GM20000 (cell line): Measurements from ENCODE around the gene CD160.
"Not testable (repeated sequence)": the region's sequence is repeated elsewhere in the genome, so short reads cannot be mapped to it uniquely, and the experiment has no call there.

Experiments used
- DNase-seq: peaks from one replicate; pipeline ENCODE4 v3.0.0; 2012; ENCODE audit warnings: low spot score
- CTCF ChIP-seq: IDR thresholded peaks from 2 replicates; pipeline ENCODE4 v1.5.1; 2012; ENCODE audit warnings: mild to moderate bottlenecking, control low read depth; ENCODE audit errors: extremely low read depth, missing control alignments

CD160 gene

GRCh38 chr1:145717833-145718232, 1.5 kb upstream of the CD160 start:
- no peak for DNase-seq

GRCh38 chr1:145718465-145718864, 834 bp upstream of the CD160 start:
- not testable (repeated sequence) for DNase-seq

More at GRCh38 chr1:145717833-145718232, 1.5 kb upstream of the CD160 start:
- no peak for TF ChIP-seq CTCF

GRCh38 chr1:145720556-145720877, 1.2 kb downstream of the CD160 start:
- no peak for DNase-seq
- no peak for TF ChIP-seq CTCF

- peak; percentile 87 for TF ChIP-seq CTCF
- DNase-seq, result peak; percentile 68
Measured at GRCh38 chr1:145720878-145721671, 1.8 kb downstream of the CD160 start.

GRCh38 chr1:145726193-145726592, 6.9 kb downstream of the CD160 start:
- not testable (repeated sequence) for DNase-seq

GRCh38 chr1:145729196-145729595, 9.9 kb downstream of the CD160 start:
- DNase-seq, result no peak
- no peak for TF ChIP-seq CTCF

- TF ChIP-seq CTCF, result no peak
- no peak for DNase-seq
Measured at GRCh38 chr1:145729666-145730436, 10.6 kb downstream of the CD160 start.

- DNase-seq, result no peak
- no peak for TF ChIP-seq CTCF
Measured at GRCh38 chr1:145730467-145730866, 11.2 kb downstream of the CD160 start.
